ENCODE measurements around the gene PRRG2.

Gene PRRG2

GRCh38 chr19:49546825-49547565 is 34.1 kb upstream of the PRRG2 start:
- no peaks in the 10 kb centered on the region for H3K27me3 ChIP-seq (ENCODE audit: insufficient read depth, low read length, poor library complexity)
- peak overlapping the region; percentile 44 for H3K4me2 ChIP-seq (ENCODE audit: insufficient read depth, low read length)
- H3K36me3 ChIP-seq (ENCODE audit: insufficient read depth, low read length), result no peaks in the 10 kb centered on the region
- H4K20me1 ChIP-seq (ENCODE audit: insufficient read depth, low read length), result no peaks in the 10 kb centered on the region
- peak overlapping the region; percentile 60 for H2AFZ ChIP-seq (ENCODE audit: low read depth, low read length)
- H3K27ac ChIP-seq (ENCODE audit: low read length), result no peak overlapping the region
- ATAC-seq (ENCODE audit: insufficient read depth, low read depth) (peak; percentile 88), DNase-seq (peak; percentile 74)
- TF ChIP-seq EZH2 (IDR thresholded peaks at IDR 0.05; ENCODE audit: borderline replicate concordance, low read depth, low read length, severe bottlenecking) (no peak), CTCF (IDR thresholded peaks at IDR 0.05; ENCODE audit: borderline replicate concordance, extremely low read depth, low read length, poor library complexity, severe bottlenecking) (peak; percentile 94)
- H3K9ac ChIP-seq (ENCODE audit: low read depth, low read length), result no peak overlapping the region
- H3K4me3 ChIP-seq (ENCODE audit: low read depth in 1 of 2, low read length in 2 of 2), result no peak overlapping the region
- no peaks in the 10 kb centered on the region for H3K79me2 ChIP-seq (ENCODE audit: insufficient read depth, low read length)
- H3K9me3 ChIP-seq (ENCODE audit: insufficient read depth, low read length, severe bottlenecking), result no peaks in the 10 kb centered on the region
- H3K4me1 ChIP-seq (ENCODE audit: insufficient read depth, low read length), result peaks cover 4% of the 10 kb centered on the region

- H3K4me3 ChIP-seq (ENCODE audit: low read depth in 1 of 2, low read length in 2 of 2), result no peak overlapping the region
- no peaks in the 10 kb centered on the region for H3K79me2 ChIP-seq (ENCODE audit: insufficient read depth, low read length)
- H3K36me3 ChIP-seq (ENCODE audit: insufficient read depth, low read length), result no peaks in the 10 kb centered on the region
- peaks cover 4% of the 10 kb centered on the region for H3K4me1 ChIP-seq (ENCODE audit: insufficient read depth, low read length)
- no peak overlapping the region for H2AFZ ChIP-seq (ENCODE audit: low read depth, low read length)
- no peak overlapping the region for H3K4me2 ChIP-seq (ENCODE audit: insufficient read depth, low read length)
- no peaks in the 10 kb centered on the region for H3K9me3 ChIP-seq (ENCODE audit: insufficient read depth, low read length, severe bottlenecking)
- no peak overlapping the region for H3K27ac ChIP-seq (ENCODE audit: low read length)
- ATAC-seq (ENCODE audit: insufficient read depth, low read depth) (no peak), DNase-seq (no peak)
- no peak overlapping the region for H3K9ac ChIP-seq (ENCODE audit: low read depth, low read length)
- no peaks in the 10 kb centered on the region for H3K27me3 ChIP-seq (ENCODE audit: insufficient read depth, low read length, poor library complexity)
- TF ChIP-seq EZH2 (IDR thresholded peaks at IDR 0.05; ENCODE audit: borderline replicate concordance, low read depth, low read length, severe bottlenecking), result no peak
- TF ChIP-seq CTCF (IDR thresholded peaks at IDR 0.05; ENCODE audit: borderline replicate concordance, extremely low read depth, low read length, poor library complexity, severe bottlenecking), result no peak
- H4K20me1 ChIP-seq (ENCODE audit: insufficient read depth, low read length), result no peaks in the 10 kb centered on the region
Observed at GRCh38 chr19:49549045-49549444, 32.1 kb upstream of the PRRG2 start.

GRCh38 chr19:49551531-49551930 is 29.6 kb upstream of the PRRG2 start:
- DNase-seq (no peak), ATAC-seq (ENCODE audit: insufficient read depth, low read depth) (no peak)
- Histone ChIP-seq H2AFZ (ENCODE audit: low read depth, low read length) (no peak overlapping the region), H3K4me2 (ENCODE audit: insufficient read depth, low read length) (no peak overlapping the region), H4K20me1 (ENCODE audit: insufficient read depth, low read length) (no peaks in the 10 kb centered on the region), H3K4me1 (ENCODE audit: insufficient read depth, low read length) (peaks cover 4% of the 10 kb centered on the region), H3K9ac (ENCODE audit: low read depth, low read length) (no peak overlapping the region), H3K36me3 (ENCODE audit: insufficient read depth, low read length) (peaks cover 13% of the 10 kb centered on the region), H3K4me3 (ENCODE audit: low read depth in 1 of 2, low read length in 2 of 2) (no peak overlapping the region), H3K9me3 (ENCODE audit: insufficient read depth, low read length, severe bottlenecking) (no peaks in the 10 kb centered on the region), H3K27me3 (ENCODE audit: insufficient read depth, low read length, poor library complexity) (no peaks in the 10 kb centered on the region), H3K79me2 (ENCODE audit: insufficient read depth, low read length) (no peaks in the 10 kb centered on the region), H3K27ac (ENCODE audit: low read length) (no peak overlapping the region)
- TF ChIP-seq CTCF (IDR thresholded peaks at IDR 0.05; ENCODE audit: borderline replicate concordance, extremely low read depth, low read length, poor library complexity, severe bottlenecking) (no peak), EZH2 (IDR thresholded peaks at IDR 0.05; ENCODE audit: borderline replicate concordance, low read depth, low read length, severe bottlenecking) (no peak)

All from DND-41 (cell line).